AG10803 (cell line): Measurements from ENCODE around the gene HSPA4.

Source experiments
- DNase-seq: peaks from one replicate; pipeline ENCODE4 v3.0.0; 2010; ENCODE audit warnings: low read depth
- H3K4me3 ChIP-seq: 2 replicates; pipeline ENCODE4 v1.5.1; 2011; ENCODE audit warnings: mild to moderate bottlenecking, low read length, control low read depth
- TF ChIP-seq, protein P1 (sequence below): conservative IDR thresholded peaks from 2 replicates; pipeline ENCODE4 v1.5.1; 2011; ENCODE audit warnings: mild to moderate bottlenecking, low read length, control low read depth, inconsistent platforms

The HSPA4 gene

DNA sequence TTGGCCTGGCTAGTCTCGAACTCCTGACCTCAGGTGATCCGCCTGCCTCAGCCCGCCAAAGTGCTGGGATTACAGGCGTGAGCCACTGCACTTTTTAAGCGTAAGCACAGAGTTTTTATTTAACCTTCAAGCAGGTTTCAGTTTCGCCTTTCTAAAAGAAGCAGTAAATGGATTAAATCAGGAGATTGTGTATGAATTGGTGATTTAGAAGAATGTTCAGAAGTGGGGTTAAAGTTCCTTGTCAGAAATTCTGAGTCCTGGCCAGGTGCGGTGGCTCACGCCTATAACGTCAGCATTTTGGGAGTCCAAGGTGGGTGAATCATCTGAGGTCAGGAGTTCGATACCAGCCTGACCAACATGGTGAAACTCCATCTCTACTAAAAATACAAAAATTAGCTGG, 12.2 kb downstream of the HSPA4 start:
- TF ChIP-seq, protein P1, sequence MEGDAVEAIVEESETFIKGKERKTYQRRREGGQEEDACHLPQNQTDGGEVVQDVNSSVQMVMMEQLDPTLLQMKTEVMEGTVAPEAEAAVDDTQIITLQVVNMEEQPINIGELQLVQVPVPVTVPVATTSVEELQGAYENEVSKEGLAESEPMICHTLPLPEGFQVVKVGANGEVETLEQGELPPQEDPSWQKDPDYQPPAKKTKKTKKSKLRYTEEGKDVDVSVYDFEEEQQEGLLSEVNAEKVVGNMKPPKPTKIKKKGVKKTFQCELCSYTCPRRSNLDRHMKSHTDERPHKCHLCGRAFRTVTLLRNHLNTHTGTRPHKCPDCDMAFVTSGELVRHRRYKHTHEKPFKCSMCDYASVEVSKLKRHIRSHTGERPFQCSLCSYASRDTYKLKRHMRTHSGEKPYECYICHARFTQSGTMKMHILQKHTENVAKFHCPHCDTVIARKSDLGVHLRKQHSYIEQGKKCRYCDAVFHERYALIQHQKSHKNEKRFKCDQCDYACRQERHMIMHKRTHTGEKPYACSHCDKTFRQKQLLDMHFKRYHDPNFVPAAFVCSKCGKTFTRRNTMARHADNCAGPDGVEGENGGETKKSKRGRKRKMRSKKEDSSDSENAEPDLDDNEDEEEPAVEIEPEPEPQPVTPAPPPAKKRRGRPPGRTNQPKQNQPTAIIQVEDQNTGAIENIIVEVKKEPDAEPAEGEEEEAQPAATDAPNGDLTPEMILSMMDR: no peak
- H3K4me3 ChIP-seq: no peak overlapping the region
- DNase-seq: no peak

DNA sequence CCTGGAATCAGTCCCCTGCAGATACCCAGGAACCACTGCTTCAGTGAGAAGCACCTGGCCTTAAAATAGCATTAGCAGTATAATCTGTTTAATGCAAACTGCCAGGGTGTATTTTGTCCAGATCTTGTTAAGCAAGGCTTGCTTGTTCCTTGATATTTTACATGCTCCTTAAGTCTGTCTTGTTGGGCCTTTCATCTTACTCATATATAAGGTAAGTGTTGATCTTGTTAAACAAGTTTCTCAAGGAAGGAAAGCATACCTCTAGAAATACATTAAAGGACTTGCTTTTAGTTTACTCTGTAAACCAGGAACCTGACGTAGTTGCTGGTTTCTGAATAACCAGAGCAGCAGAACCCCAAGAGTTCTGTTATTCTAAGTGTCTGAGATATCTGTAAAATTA, 13.7 kb downstream of the HSPA4 start:
- no peak overlapping the region for H3K4me3 ChIP-seq
- TF ChIP-seq, protein P1: no peak
- DNase-seq: no peak

DNA sequence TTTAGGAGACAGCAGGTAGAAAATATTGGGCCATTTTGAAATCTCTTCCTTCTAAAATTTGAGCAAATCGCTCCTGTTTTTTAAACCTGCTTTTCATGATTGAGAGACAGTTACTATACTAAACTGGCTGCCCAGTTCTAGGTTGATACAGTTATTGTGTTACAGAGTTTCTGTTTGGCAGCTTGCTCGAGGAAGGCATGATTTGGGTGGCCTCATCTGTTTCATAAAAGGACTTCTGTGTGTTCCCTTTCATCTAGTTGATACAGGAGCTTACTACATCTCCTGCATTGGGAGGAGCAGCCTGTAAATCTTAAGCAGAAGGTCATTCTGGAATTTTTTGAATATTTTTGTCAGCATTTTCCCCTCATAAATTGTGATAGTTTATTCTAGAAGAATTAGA, 14.2 kb downstream of the HSPA4 start:
- no peak for DNase-seq
- no peak overlapping the region for H3K4me3 ChIP-seq
- TF ChIP-seq, protein P1: no peak

DNA sequence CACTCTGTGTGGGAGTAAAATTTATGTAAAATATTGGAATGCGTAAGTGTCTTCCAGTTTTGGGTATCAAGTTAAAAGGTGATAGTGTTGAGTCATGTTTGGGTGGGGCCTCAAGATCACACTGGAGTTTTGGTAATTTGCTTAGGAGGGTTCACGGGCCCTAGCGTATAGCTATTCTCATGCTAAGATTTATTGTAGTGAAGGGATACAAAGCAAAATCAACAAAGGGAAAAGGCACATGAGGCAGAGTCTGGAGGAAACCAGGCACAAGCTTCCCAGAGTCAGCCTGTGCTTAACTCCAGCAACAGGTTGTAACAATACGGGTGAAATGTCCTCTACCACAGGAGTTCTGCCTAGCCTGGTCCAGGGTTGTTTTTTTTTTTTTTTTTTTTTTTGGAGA, 20.2 kb downstream of the HSPA4 start:
- TF ChIP-seq, protein P1: no peak
- DNase-seq: no peak
- H3K4me3 ChIP-seq: no peak overlapping the region

DNA sequence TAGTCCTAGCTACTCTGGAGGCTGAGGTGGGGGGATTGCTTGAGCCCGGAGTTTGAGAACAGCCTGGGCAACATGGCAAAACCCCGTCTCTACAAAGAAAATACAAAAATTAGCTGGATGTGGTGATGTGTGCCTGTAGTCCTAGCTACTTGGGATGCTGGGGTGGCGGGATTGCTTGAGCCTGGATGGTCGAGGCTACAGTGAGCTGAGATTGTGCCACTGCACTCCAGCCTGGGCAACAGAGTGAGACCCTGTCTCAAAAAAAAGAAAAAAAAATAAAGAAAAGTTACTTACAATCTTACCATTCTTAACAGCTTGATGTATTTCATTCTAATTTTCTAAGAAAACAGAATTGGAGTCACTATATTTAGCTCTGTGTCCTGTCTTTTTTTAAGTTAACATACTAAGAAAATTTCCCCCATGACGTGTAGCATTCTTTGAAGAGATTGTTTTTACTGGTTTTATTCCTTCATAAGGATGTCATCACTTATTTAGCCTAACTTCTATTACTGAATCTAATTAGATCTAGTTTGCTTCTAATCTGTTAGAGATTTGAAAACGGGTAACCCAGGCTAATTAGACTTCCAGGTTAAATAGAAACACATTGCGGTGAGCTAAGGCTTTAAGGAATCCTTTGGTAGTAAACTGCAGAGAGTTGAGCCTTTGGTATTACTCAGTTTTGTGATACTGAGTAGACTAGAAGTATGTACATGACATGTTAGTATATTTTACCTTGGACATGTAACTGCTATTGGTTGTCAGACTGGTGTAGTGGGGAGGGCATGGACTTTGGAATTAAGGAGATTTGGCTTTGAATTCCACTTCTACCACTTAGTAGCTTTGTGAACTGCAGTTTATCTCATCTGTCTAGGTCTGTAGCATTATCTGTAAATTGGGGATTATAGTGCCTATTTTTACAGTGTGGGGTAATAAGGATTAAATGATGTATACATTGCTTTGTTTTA, 24.0 kb downstream of the HSPA4 start:
- DNase-seq: peak; percentile 47
- TF ChIP-seq, protein P1: no peak
- no peak overlapping the region for H3K4me3 ChIP-seq

DNA sequence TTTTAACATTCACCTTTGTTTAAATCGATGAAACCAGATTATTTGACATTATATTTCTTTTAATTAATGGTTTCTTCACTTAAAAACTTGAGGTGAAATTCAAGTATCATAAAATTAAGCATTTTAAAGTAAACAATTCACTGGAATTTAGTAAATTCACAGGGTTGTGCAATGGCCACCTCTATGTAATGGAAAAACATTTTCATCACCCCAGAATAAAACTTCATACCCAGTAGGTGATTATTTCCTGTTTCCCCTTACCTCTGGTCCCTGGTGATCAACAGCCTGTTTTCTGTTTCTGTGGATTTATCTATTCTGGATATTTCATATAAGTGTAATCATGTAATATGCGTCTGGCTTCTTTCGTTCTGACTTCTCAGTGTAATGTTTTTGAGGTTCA, 27.2 kb downstream of the HSPA4 start:
- H3K4me3 ChIP-seq: no peak overlapping the region
- TF ChIP-seq, protein P1: no peak
- no peak for DNase-seq

DNA sequence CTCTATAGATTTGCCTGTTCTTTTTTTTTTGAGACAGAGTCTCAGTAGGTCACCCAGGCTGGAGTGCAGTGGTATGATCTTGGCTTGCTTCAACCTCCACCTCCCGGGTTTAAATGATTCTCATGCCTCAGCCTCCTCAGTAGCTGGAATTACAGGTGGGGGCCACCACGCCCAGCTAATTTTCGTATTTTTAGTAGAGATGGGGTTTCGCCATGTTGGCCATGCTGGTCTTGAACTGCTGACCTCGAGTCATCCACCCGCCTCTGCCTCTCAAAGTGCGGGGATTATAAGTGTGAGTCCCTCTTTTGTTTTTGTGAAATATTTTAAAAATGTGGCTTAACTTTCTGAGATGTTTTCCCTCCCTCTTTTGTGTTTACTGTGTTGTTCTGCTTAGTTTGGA, 29.2 kb downstream of the HSPA4 start:
- TF ChIP-seq, protein P1: no peak
- H3K4me3 ChIP-seq: no peak overlapping the region
- DNase-seq: no peak
